Measurements from ENCODE around the gene C3orf80. TPM values are rescaled to one million over a fixed set of nuclear protein-coding genes. Genes with fewer than 3 reads are reported as not detected.

C3orf80 gene
- total RNA-seq, 4 donors from 2014 or later: 0.53 to 13.2 (median 3.9) TPM

DNA sequence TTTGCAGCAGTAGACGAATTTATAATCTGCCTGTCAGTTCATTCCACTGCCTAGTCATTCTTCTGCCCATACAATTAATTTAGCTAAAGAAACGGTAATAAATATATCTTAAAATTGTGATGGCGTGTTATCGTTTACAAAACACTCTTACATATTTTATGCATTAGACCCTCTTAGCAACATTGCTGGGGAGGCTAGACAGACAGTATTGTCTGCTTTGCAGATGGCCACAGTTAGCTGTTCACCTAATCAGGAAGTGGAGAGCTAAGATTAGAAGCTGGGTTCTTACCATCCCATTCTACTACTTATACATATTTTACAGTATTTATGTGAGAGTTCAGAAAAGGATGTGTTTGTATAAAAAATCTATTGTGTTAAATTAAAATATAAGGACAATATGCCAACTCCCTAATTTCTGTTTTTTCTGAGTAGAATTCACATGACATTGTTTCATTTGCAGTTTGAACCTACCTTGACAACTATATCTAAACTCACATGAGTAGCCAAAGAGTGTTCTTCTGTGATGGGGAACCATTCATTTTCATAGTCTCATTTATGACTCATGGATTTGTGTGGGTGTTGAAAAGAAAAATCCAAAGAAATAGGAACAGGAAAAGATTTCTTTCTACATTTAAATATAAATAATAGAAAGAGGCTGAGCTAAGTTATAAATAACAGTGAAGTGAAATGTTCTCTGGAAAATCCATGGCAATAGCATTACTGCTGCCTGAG, 41.7 kb upstream of the C3orf80 start:
- Histone ChIP-seq H3K4me1 (peaks cover 0 to 12% (median 0%) of the 10 kb centered on the region in 3 donors), H3K36me3 (no peaks in the 10 kb centered on the region), H3K27me3 (no peaks in the 10 kb centered on the region), H3K4me3 (no peak overlapping the region), H3K9me3 (no peaks in the 10 kb centered on the region), H3K27ac (no peak overlapping the region)
- WGBS, 2 donors: 72 to 78% methylated on average over 4 of the region's 4 CpGs
- no peak for TF ChIP-seq POLR2A (IDR thresholded peaks at IDR 0.05)
- TF ChIP-seq, protein P1, sequence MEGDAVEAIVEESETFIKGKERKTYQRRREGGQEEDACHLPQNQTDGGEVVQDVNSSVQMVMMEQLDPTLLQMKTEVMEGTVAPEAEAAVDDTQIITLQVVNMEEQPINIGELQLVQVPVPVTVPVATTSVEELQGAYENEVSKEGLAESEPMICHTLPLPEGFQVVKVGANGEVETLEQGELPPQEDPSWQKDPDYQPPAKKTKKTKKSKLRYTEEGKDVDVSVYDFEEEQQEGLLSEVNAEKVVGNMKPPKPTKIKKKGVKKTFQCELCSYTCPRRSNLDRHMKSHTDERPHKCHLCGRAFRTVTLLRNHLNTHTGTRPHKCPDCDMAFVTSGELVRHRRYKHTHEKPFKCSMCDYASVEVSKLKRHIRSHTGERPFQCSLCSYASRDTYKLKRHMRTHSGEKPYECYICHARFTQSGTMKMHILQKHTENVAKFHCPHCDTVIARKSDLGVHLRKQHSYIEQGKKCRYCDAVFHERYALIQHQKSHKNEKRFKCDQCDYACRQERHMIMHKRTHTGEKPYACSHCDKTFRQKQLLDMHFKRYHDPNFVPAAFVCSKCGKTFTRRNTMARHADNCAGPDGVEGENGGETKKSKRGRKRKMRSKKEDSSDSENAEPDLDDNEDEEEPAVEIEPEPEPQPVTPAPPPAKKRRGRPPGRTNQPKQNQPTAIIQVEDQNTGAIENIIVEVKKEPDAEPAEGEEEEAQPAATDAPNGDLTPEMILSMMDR (IDR thresholded peaks at IDR 0.05): no peak
- no peak for DNase-seq
- intact Hi-C loops (cut with DNase I): no loop called here

DNA sequence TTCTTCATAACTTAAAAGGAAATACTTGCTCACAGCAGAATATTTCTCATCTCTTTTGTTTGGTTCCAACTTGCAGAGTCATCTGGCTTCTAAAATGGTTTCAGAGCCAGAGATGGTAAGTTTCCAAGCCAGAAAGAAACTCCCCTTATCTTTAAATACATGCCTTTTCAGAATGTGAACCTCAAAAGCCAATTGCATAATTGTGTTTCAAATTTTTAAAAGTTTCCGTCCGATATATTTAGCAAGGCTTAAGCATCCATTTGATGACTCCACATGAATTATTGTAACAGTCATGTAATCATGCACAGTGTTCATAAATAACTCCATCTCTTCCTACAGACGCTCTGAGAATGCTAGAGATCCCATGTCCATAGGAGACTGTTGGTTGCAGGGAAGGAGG, 40.6 kb upstream of the C3orf80 start:
- DNase-seq: no peak
- Histone ChIP-seq H3K4me1 (peaks cover 0 to 12% (median 0%) of the 10 kb centered on the region in 3 donors), H3K4me3 (no peak overlapping the region), H3K36me3 (no peaks in the 10 kb centered on the region), H3K27ac (no peak overlapping the region), H3K27me3 (no peaks in the 10 kb centered on the region), H3K9me3 (no peaks in the 10 kb centered on the region)
- 18 to 41% methylated on average over 3 of the region's 3 CpGs for WGBS, 2 donors
- no peak for TF ChIP-seq POLR2A (IDR thresholded peaks at IDR 0.05)
- TF ChIP-seq, protein P1 (IDR thresholded peaks at IDR 0.05): no peak
- intact Hi-C loops (cut with DNase I): no loop called here

DNA sequence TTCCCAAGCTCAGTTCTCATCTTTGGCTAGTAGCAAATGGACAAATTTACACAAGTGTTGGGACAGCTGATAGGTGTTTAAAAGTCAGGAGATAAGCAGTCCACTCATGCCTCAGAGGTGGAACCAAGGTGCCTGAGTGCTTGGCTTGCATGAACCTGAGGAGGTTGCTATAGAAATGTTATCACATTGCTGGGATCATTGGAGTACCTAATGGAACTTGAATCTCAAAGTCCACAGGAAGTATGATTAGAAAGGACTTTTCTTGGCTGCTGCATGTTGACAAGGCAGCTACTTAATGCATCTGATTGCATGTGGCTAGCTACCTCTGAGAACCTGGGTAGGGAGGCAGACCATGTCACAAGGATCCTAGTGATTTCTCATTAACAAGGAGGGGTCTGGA, 39.5 kb upstream of the C3orf80 start:
- intact Hi-C loops (cut with DNase I): no loop called here
- peaks cover 0 to 6% (median 0%) of the 10 kb centered on the region in 3 donors for H3K4me1 ChIP-seq
- no peak overlapping the region for H3K27ac ChIP-seq
- TF ChIP-seq POLR2A (IDR thresholded peaks at IDR 0.05): no peak
- TF ChIP-seq, protein P1 (IDR thresholded peaks at IDR 0.05): no peak
- DNase-seq: no peak
- H3K9me3 ChIP-seq: no peaks in the 10 kb centered on the region
- H3K27me3 ChIP-seq: no peaks in the 10 kb centered on the region
- H3K36me3 ChIP-seq: no peaks in the 10 kb centered on the region
- H3K4me3 ChIP-seq: no peak overlapping the region

DNA sequence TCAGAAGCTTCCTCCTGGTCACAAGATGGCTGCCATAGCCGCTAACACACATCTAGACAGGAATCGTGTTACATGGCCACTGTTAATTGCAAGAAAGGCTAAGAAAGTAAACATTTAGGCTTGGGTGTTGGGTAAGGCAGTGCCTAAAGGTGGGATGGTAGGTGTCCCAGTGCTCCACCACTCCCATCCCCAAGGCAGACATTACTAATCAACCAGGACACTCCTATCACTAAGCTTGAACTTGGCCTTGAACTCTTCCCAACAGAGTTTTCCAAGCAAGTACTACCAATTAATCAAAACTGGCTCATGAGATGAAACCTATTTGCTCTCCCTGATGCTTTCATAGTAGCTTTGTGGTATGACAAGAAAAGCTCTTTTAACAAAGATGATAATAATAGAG, 37.9 kb upstream of the C3orf80 start:
- no peak for DNase-seq
- H3K4me1 ChIP-seq: peaks cover 0 to 3% (median 0%) of the 10 kb centered on the region in 3 donors
- no peak overlapping the region for H3K27ac ChIP-seq
- H3K27me3 ChIP-seq: no peaks in the 10 kb centered on the region
- H3K4me3 ChIP-seq: no peak overlapping the region
- no peaks in the 10 kb centered on the region for H3K36me3 ChIP-seq
- WGBS, 2 donors: 79 to 100% methylated on average over 2 of the region's 2 CpGs
- TF ChIP-seq POLR2A (IDR thresholded peaks at IDR 0.05): no peak
- TF ChIP-seq, protein P1 (IDR thresholded peaks at IDR 0.05): no peak
- intact Hi-C loops (cut with DNase I): no loop called here
- no peaks in the 10 kb centered on the region for H3K9me3 ChIP-seq

DNA sequence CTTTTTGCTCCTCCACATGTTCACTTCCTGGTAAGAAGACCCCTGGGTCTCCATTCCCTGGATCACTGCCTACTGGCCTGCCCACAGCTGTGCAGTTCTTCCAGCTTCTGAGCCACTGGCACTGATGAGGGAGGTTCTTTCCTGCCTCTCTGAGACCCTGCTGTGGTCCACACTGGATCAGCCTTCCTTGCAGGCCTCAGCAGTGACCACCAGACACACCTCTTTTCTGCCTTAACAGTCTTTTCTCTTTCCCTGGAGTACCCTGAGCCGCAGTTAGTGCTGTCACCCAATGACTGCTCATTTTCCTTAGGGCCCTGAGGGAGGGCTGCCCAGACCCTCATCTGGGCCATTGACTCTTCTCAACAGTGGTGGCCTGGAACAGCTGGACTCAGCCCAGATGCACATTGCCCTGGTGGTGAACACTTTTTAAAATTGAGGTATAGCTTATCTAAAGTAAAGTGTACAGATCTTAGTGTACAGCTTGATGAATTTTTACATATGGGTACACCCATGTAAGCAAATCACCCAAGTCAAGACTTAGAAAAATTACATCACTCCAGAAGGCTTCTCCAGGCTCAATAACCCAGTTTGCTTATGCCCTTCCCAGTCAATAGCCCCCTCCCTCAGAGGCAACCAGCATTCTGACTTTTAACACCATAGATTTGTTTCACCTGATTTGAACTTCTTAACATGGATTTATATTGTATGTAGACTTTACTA, 32.8 kb upstream of the C3orf80 start:
- H3K9me3 ChIP-seq: no peaks in the 10 kb centered on the region

More for the DNA sequence above, 32.8 kb upstream of the C3orf80 start:
- TF ChIP-seq, protein P1 (IDR thresholded peaks at IDR 0.05): no peak
- no peak for TF ChIP-seq POLR2A (IDR thresholded peaks at IDR 0.05)
- no peak for DNase-seq
- no peak overlapping the region for H3K27ac ChIP-seq
- intact Hi-C loops (cut with DNase I): no loop called here
- WGBS, 2 donors: 92 to 100% methylated on average over 1 of the region's 1 CpG
- no peak overlapping the region for H3K4me3 ChIP-seq
- no peaks in the 10 kb centered on the region for H3K27me3 ChIP-seq
- no peaks in the 10 kb centered on the region for H3K36me3 ChIP-seq
- H3K4me1 ChIP-seq: no peaks in the 10 kb centered on the region

Data from esophagus squamous epithelium (tissue), 5 donors.